Neutrophil (primary cell): Measurements from ENCODE around the gene CDIPT.

ENCODE experiments used
- H3K27ac ChIP-seq: fragments of 200-600 bp; sonication (generic); 2 replicates; pipeline ENCODE4 v1.5.1; 2016; ENCODE audit warnings: mild to moderate bottlenecking, moderate library complexity
- H3K27me3 ChIP-seq: fragments of 200-600 bp; sonication (generic); 2 replicates; pipeline ENCODE4 v1.6.0; 2016; ENCODE audit warnings: mild to moderate bottlenecking
- H3K36me3 ChIP-seq: fragments of 200-600 bp; sonication (generic); 2 replicates; pipeline ENCODE4 v1.5.1; 2017
- H3K4me1 ChIP-seq, 2 experiments: fragments of 200-600 bp in 1 of 2; sonication (generic) in 1 of 2; 1 replicate in 1 of 2; 2 replicates in 1 of 2; pipeline versions ENCODE4 v1.5.1 to v1.6.1; 2013 to 2016; ENCODE audit warnings: low read depth in 1 of 2, low read length in 1 of 2, mild to moderate bottlenecking in 1 of 2, moderate library complexity in 1 of 2; ENCODE audit not compliant: control insufficient read depth in 1 of 2, insufficient read depth in 1 of 2
- H3K4me3 ChIP-seq, 2 experiments: fragments of 200-600 bp in 1 of 2; sonication (generic) in 1 of 2; 1 replicate in 1 of 2; 2 replicates in 1 of 2; pipeline ENCODE4 v1.5.1; 2013 to 2016; ENCODE audit warnings: low read depth in 1 of 2, low read length in 1 of 2, mild to moderate bottlenecking in 1 of 2, moderate library complexity in 1 of 2
- H3K9me3 ChIP-seq: fragments of 200-600 bp; sonication (generic); 2 replicates; pipeline ENCODE4 v1.5.1; 2016
- TF ChIP-seq, protein P1 (sequence below): fragments of 200-600 bp; sonication (generic); IDR thresholded peaks from 2 replicates; pipeline ENCODE4 v1.5.1; 2016; ENCODE audit warnings: antibody characterized with exemption

The CDIPT gene

DNA sequence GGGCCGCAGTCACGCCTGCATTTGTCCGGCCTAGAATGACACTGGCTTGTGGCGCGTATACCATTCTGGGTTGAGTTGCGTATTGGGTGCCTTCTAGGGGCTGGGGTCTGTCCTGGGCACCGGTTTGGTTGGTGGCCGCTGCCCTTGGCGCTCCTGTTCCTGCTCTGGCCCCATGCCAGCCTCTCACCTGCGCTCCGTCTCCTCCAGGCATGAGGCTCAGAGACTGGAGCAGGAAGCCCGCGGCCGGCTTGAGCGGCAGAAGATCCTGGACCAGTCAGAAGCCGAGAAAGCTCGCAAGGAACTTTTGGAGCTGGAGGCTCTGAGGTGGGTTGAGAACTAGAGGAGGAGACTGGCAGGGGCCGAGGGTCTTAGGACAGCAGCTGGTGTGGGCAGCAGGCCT lies 17.4 kb downstream of the CDIPT start:
- Histone ChIP-seq H3K27me3 (no peaks in the 10 kb centered on the region), H3K4me1 (no peaks in the 10 kb centered on the region), H3K4me3 (no peak overlapping the region), H3K36me3 (peaks cover 93% of the 10 kb centered on the region), H3K9me3 (no peaks in the 10 kb centered on the region), H3K27ac (no peak overlapping the region)
- TF ChIP-seq, protein P1, sequence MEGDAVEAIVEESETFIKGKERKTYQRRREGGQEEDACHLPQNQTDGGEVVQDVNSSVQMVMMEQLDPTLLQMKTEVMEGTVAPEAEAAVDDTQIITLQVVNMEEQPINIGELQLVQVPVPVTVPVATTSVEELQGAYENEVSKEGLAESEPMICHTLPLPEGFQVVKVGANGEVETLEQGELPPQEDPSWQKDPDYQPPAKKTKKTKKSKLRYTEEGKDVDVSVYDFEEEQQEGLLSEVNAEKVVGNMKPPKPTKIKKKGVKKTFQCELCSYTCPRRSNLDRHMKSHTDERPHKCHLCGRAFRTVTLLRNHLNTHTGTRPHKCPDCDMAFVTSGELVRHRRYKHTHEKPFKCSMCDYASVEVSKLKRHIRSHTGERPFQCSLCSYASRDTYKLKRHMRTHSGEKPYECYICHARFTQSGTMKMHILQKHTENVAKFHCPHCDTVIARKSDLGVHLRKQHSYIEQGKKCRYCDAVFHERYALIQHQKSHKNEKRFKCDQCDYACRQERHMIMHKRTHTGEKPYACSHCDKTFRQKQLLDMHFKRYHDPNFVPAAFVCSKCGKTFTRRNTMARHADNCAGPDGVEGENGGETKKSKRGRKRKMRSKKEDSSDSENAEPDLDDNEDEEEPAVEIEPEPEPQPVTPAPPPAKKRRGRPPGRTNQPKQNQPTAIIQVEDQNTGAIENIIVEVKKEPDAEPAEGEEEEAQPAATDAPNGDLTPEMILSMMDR: no peak

DNA sequence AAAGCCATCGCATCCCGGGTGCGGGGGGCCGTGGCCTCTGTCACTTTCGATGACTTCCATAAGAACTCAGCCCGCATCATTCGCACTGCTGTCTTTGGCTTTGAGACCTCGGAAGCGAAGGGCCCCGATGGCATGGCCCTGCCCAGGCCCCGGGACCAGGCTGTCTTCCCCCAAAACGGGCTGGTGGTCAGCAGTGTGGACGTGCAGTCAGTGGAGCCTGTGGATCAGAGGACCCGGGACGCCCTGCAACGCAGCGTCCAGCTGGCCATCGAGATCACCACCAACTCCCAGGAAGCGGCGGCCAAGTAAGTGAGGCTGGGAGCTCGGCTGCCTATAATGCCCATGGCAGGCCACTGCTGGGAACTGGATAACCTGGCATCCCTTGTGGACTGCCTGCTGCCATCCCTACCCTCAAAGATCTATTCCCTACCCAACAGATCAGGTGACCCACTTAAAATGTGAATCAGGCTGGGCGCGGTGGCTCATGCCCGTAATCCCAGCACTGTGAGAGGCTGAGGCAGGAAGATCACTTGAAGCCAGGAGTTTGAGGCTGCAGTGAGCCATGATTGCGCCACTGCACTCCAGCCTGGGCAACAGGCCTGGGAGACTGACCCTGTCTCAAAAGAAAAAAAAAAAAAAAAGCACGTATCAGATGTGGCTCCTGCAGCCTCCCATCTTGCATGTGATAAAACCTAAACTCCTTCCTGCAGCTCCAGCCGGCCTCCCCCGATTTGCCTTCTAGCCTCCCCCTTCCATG lies 18.3 kb downstream of the CDIPT start:
- peaks cover 96% of the 10 kb centered on the region for H3K36me3 ChIP-seq
- TF ChIP-seq, protein P1: no peak
- no peak overlapping the region for H3K27ac ChIP-seq

DNA sequence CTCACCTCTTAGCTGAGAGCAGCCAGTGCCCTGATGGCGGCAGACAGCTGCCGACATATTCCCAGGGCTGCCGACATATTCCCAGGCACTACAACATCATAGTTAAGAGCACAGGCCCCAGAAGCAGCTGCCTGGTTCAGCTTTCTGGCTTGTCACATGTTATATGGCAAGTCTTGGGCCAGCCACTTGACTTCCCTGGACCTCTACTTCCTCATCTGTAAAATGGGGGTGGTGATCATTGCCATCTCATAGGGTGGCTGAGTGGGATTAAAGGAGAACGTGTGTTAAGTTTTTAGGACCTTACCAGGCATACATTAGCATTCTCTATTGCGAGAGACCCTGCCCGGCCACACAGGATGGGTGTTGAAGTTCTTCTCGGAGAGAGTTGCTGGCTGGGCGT lies 19.1 kb downstream of the CDIPT start:
- Histone ChIP-seq H3K27me3 (no peaks in the 10 kb centered on the region), H3K9me3 (no peaks in the 10 kb centered on the region), H3K4me1 (no peaks in the 10 kb centered on the region), H3K4me3 (no peak overlapping the region), H3K27ac (no peak overlapping the region), H3K36me3 (peaks cover 99% of the 10 kb centered on the region)
- TF ChIP-seq, protein P1: no peak

More for the DNA sequence above, 18.3 kb downstream of the CDIPT start:
- Histone ChIP-seq H3K4me3 (no peak overlapping the region), H3K9me3 (no peaks in the 10 kb centered on the region), H3K27me3 (no peaks in the 10 kb centered on the region), H3K4me1 (no peaks in the 10 kb centered on the region)

DNA sequence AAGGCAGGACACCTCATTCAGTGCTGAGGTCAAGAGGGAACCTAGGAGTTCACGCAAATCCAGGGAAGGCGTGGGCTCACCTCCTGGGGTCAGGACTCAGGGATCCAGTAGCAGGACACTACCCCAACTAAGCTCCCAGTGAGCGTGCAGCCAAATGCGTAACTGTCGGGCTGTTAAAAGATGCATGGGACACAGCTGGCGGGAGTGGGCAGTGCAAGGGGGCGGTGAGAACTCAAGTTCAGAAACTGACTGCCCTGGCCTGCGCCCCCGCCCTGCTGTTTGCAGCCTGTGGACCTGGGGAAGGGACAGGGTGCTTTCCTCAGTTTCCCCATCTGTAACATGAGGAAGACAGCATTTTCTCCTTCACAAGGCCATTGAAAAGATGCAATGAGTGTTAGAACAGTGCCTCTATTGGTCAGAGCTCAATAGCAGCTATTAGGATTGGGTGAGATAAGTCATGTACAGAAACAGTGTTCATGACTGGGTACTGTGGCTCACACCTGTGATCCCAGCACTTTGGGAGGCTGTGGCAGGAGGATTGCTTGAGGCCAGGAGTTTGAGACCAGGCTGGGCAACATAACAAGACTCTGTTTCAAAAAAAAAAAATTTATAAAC lies 20.2 kb downstream of the CDIPT start:
- TF ChIP-seq, protein P1: no peak
- no peak overlapping the region for H3K27ac ChIP-seq
- peaks cover 100% of the 10 kb centered on the region for H3K36me3 ChIP-seq
- no peaks in the 10 kb centered on the region for H3K27me3 ChIP-seq
- H3K4me1 ChIP-seq: no peaks in the 10 kb centered on the region
- H3K4me3 ChIP-seq: no peak overlapping the region
- no peaks in the 10 kb centered on the region for H3K9me3 ChIP-seq

DNA sequence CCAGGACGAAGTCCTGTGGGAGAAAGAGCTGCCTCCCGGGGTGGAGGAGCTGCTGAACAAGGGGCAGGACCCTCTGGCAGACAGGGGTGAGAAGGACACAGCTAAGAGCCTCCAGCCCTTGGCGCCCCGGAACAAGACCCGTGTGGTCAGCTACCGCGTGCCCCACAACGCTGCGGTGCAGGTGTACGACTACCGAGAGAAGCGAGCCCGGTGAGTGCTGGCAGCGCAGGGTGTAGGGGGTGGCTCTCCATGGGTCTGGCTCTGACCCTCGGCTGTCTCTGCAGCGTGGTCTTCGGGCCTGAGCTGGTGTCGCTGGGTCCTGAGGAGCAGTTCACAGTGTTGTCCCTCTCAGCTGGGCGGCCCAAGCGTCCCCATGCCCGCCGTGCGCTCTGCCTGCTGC lies 21.4 kb downstream of the CDIPT start:
- Histone ChIP-seq H3K4me1 (no peaks in the 10 kb centered on the region), H3K4me3 (no peak overlapping the region), H3K27me3 (no peaks in the 10 kb centered on the region), H3K9me3 (no peaks in the 10 kb centered on the region), H3K36me3 (peaks cover 100% of the 10 kb centered on the region), H3K27ac (no peak overlapping the region)
- TF ChIP-seq, protein P1: no peak
